Endothelial cell of umbilical vein (primary cell): ENCODE results near the gene TENT5C. TPM values are rescaled to one million over a fixed set of nuclear protein-coding genes. Genes with fewer than 3 reads are reported as not detected.

ENCODE experiments used
- BruUV-seq: library from RNA; stranded (reverse); fragments of 400-500 nt; replicated peaks from 2 replicates; lab custom pipeline; 2021; lab: Mats Ljungman, UMichigan
- CTCF ChIA-PET: fragments of 300-600, 350-600 bp; sonication (Branson Sonifier 250); formaldehyde crosslinking; loops from one replicate; lab custom pipeline; 2021; ENCODE audit warnings: antibody characterized with exemption, inconsistent platforms; lab: Charles Lee
- POLR2A ChIA-PET: fragments of 300-600, 350-600 bp; sonication (Branson Sonifier 250); formaldehyde crosslinking; loops from one replicate; lab custom pipeline; 2021; ENCODE audit warnings: antibody characterized with exemption, inconsistent platforms; lab: Charles Lee
- DNase-seq: peaks from one replicate; pipeline ENCODE4 v3.0.0-alpha.2; 2011; ENCODE audit warnings: low read depth, low spot score
- FAIRE-seq: peaks from 2 replicates; lab custom pipeline; 2011; peaks lifted over from hg19 to GRCh38; lab: Jason Lieb, UNC
- H2AFZ ChIP-seq: 2 replicates; pipeline ENCODE4 v1.6.0; 2012; ENCODE audit warnings: low read depth, low read length, control low read depth, inconsistent platforms
- H3K27ac ChIP-seq: 2 replicates; pipeline ENCODE4 v1.5.1; 2011; ENCODE audit warnings: low read depth, mild to moderate bottlenecking, control low read depth, low read length, moderate library complexity; ENCODE audit not compliant: insufficient read depth
- H3K27me3 ChIP-seq, 2 experiments: 2 replicates each; pipeline versions ENCODE4 v1.6.0 to v1.6.1; 2011; ENCODE audit warnings: low read length in 2 of 2, mixed read lengths in 1 of 2; ENCODE audit not compliant: control insufficient read depth in 2 of 2, insufficient read depth in 2 of 2
- H3K36me3 ChIP-seq, 2 experiments: 2 replicates in 1 of 2; 3 replicates in 1 of 2; pipeline ENCODE4 v1.5.1; 2011; ENCODE audit warnings: low read length in 2 of 2, mild to moderate bottlenecking in 1 of 2, moderate library complexity in 1 of 2; ENCODE audit not compliant: control insufficient read depth in 2 of 2, insufficient read depth in 2 of 2; ENCODE audit errors: extremely low read depth in 1 of 2
- H3K4me1 ChIP-seq: 3 replicates; pipeline ENCODE4 v1.5.1; 2011; ENCODE audit warnings: mild to moderate bottlenecking, low read length; ENCODE audit not compliant: control insufficient read depth, insufficient read depth; ENCODE audit errors: extremely low read depth
- H3K4me2 ChIP-seq: 2 replicates; pipeline ENCODE4 v1.6.1; 2011; ENCODE audit warnings: low read length, control low read depth, mixed read lengths; ENCODE audit not compliant: insufficient read depth
- H3K4me3 ChIP-seq, 3 experiments: fragments of 200-600 bp in 1 of 3; sonication (generic), shearing (Covaris generic) in 1 of 3; replicated peaks in 1 of 3; 2 replicates each; pipeline ENCODE4 v1.5.1; 2011 to 2016; ENCODE audit warnings: control low read depth in 3 of 3, low read length in 3 of 3, mild to moderate bottlenecking in 2 of 3, inconsistent platforms in 1 of 3, low read depth in 1 of 3, moderate library complexity in 1 of 3; ENCODE audit not compliant: insufficient read depth in 1 of 3
- H3K79me2 ChIP-seq: 2 replicates; pipeline ENCODE4 v1.6.0; 2012; ENCODE audit warnings: low read length, inconsistent platforms; ENCODE audit not compliant: control insufficient read depth, insufficient read depth
- H3K9ac ChIP-seq: replicated peaks from 2 replicates; pipeline ENCODE3; 2011; ENCODE audit warnings: low read length, control low read depth; ENCODE audit not compliant: insufficient read depth; ENCODE audit errors: extremely low read depth
- H3K9me1 ChIP-seq: replicated peaks from 3 replicates; pipeline ENCODE4 v1.6.0; 2011; ENCODE audit warnings: mild to moderate bottlenecking, low read length; ENCODE audit not compliant: control insufficient read depth, insufficient read depth; ENCODE audit errors: extremely low read depth
- H3K9me3 ChIP-seq: replicated peaks from 2 replicates; pipeline ENCODE4 v1.5.1; 2012; ENCODE audit warnings: low read length, inconsistent platforms; ENCODE audit not compliant: control insufficient read depth, insufficient read depth
- H4K20me1 ChIP-seq: replicated peaks from 2 replicates; pipeline ENCODE3; 2011; ENCODE audit warnings: mild to moderate bottlenecking, low read length; ENCODE audit not compliant: control insufficient read depth, insufficient read depth; ENCODE audit errors: extremely low read depth
- CTCF ChIP-seq, 2 donors: IDR thresholded peaks; 1 replicate in 1 of 2; 2 replicates in 1 of 2; pipeline ENCODE4 v1.5.1; 2011; ENCODE audit warnings: low read length in 2 of 2, mild to moderate bottlenecking in 2 of 2, moderate library complexity in 2 of 2, control low read depth in 1 of 2, inconsistent platforms in 1 of 2, low read depth in 1 of 2; ENCODE audit not compliant: insufficient read depth in 1 of 2; ENCODE audit errors: extremely low read depth in 1 of 2
- FOS ChIP-seq: IDR thresholded peaks from 2 replicates; pipeline ENCODE4 v1.6.1; 2011; ENCODE audit warnings: mild to moderate bottlenecking, low read length, moderate library complexity, borderline replicate concordance; ENCODE audit not compliant: insufficient read depth
- GATA2 ChIP-seq: IDR thresholded peaks from 2 replicates; pipeline ENCODE4 v1.7.0; 2011; ENCODE audit warnings: low read depth, mild to moderate bottlenecking, moderate library complexity, mixed read lengths, low read length; ENCODE audit not compliant: insufficient read length, insufficient read depth
- JUN ChIP-seq: IDR thresholded peaks from 2 replicates; pipeline ENCODE4 v1.6.1; 2011; ENCODE audit warnings: borderline replicate concordance, low read depth; ENCODE audit not compliant: insufficient read length, insufficient read depth
- MYC ChIP-seq: IDR thresholded peaks from one replicate; pipeline ENCODE4 v1.6.1; 2011; ENCODE audit warnings: mild to moderate bottlenecking, low read depth, low read length
- POLR2A ChIP-seq: IDR thresholded peaks from 2 replicates; pipeline ENCODE4 v1.6.1; 2012; ENCODE audit warnings: low read depth, mild to moderate bottlenecking, control low read depth, low read length
- dilution Hi-C: fragments of 300-500 bp; cut with MboI; formaldehyde crosslinking; loops from one replicate; pipeline ENCODE4 v1.15.0; 2019; ENCODE audit warnings: low sequenced_read_pairs; ENCODE audit not compliant: extremely low pct_ligation_motif_present
- intact Hi-C: fragments of 100-400 bp; cut with micrococcal nuclease; formaldehyde crosslinking; loops from one replicate; pipeline ENCODE4 v1.10.0; 2022
- polyA plus RNA-seq, 4 experiments: library from polyadenylated mRNA; depleted of rRNA in 3 of 4; stranded (reverse) in 3 of 4; unstranded in 1 of 4; fragments of >200 nt; gene quantifications; 2 replicates each; pipeline versions ENCODE4 v1.2.1 to v1.2.3, GENCODE V29; 2011 to 2012; ENCODE audit warnings: missing spikeins in 1 of 4
- total RNA-seq: library from RNA; stranded (reverse); gene quantifications from 2 replicates; pipeline ENCODE4 v1.2.3, GENCODE V29; 2021

Gene TENT5C
- total and polyA plus RNA-seq, 2 donors (not counting 3 experiments of a cell fraction or from before 2014, with no cell fraction given) = 0.06 to 0.22 TPM

GRCh38 chr1:117627546-117628130 lies 21.8 kb downstream of the TENT5C start:
- DNase-seq (no peak), FAIRE-seq (no peak)
- Histone ChIP-seq H4K20me1 (no peaks in the 10 kb centered on the region), H3K4me2 (no peak overlapping the region), H3K4me3 (no peak overlapping the region), H3K27me3 (peaks cover 4 to 8% of the 10 kb centered on the region in 2 experiments), H3K36me3 (no peaks in the 10 kb centered on the region), H3K9me3 (no peaks in the 10 kb centered on the region), H3K27ac (no peak overlapping the region), H2AFZ (no peak overlapping the region), H3K4me1 (no peaks in the 10 kb centered on the region), H3K9ac (no peak overlapping the region), H3K79me2 (no peaks in the 10 kb centered on the region), H3K9me1 (no peaks in the 10 kb centered on the region)
- ChIA-PET CTCF (interaction anchor here (0.6 to 1.3 kb wide), 3 partner anchors 9 to 126 kb away, joined by 3 to 4 read pairs (median 3); no protein-coding TSS in a partner anchor), POLR2A (no interaction called here)
- intact Hi-C loops (no loop called here), dilution Hi-C loops (no loop called here)
- no peak for TF ChIP-seq GATA2
- TF ChIP-seq FOS = no peak
- no peak for TF ChIP-seq POLR2A
- no peak for TF ChIP-seq CTCF (IDR thresholded peaks at IDR 0.05; ENCODE audit: extremely low read depth in 1 of 2, insufficient read depth in 1 of 2, low read depth in 1 of 2, low read length in 2 of 2)
- TF ChIP-seq MYC = no peak
- TF ChIP-seq JUN = no peak
- BruUV-seq = no TSS peak
